Mesothelial cell of epicardium (in vitro differentiated cells): Measurements from ENCODE around the gene KCNJ4. TPM values are rescaled to one million over a fixed set of nuclear protein-coding genes. Genes with fewer than 3 reads are reported as not detected.

Source experiments
- DNase-seq, 2 experiments: peaks; one replicate each; pipeline ENCODE4 v3.0.0; 2021; ENCODE audit warnings: low spot score in 2 of 2; ENCODE audit not compliant: unreplicated experiment in 2 of 2
- H3K27ac Mint-ChIP-seq: 2 replicates; pipeline ENCODE4 v1.8.0; 2021; ENCODE audit warnings: mixed read lengths
- H3K27me3 Mint-ChIP-seq: 2 replicates; pipeline ENCODE4 v1.8.0; 2021; ENCODE audit warnings: low read depth, mixed read lengths
- H3K36me3 Mint-ChIP-seq: 2 replicates; pipeline ENCODE4 v1.8.0; 2021; ENCODE audit warnings: mixed read lengths
- H3K4me1 Mint-ChIP-seq: 2 replicates; pipeline ENCODE4 v1.8.0; 2021; ENCODE audit warnings: mixed read lengths
- H3K4me3 Mint-ChIP-seq: 2 replicates; pipeline ENCODE4 v1.8.0; 2021; ENCODE audit warnings: mild to moderate bottlenecking, moderate library complexity, mixed read lengths
- H3K9me3 Mint-ChIP-seq: 2 replicates; pipeline ENCODE4 v1.8.0; 2021; ENCODE audit warnings: mixed read lengths
- CTCF ChIP-seq: fragments of 200-600 bp; sonication (generic); IDR thresholded peaks from one replicate; pipeline ENCODE4 v1.5.0; 2021; ENCODE audit warnings: antibody characterized with exemption; ENCODE audit not compliant: unreplicated experiment
- total RNA-seq: library from RNA; stranded (reverse); gene quantifications from 3 replicates; pipeline ENCODE4 v1.2.1, GENCODE V29; 2021

The KCNJ4 gene
- total RNA-seq, 1 donor from 2014 or later = 2.6 TPM

- TF ChIP-seq CTCF = no peak
- H3K4me3 Mint-ChIP-seq = no peak overlapping the region
- H3K27me3 Mint-ChIP-seq = no peaks in the 10 kb centered on the region
- no peak for DNase-seq
- no peak overlapping the region for H3K27ac Mint-ChIP-seq
- peaks cover 3% of the 10 kb centered on the region for H3K4me1 Mint-ChIP-seq
- H3K36me3 Mint-ChIP-seq = no peaks in the 10 kb centered on the region
- no peaks in the 10 kb centered on the region for H3K9me3 Mint-ChIP-seq
These were observed 23.6 kb downstream of the KCNJ4 start for GRCh38 chr22:38431266-38432010.

- H3K4me3 Mint-ChIP-seq = no peak overlapping the region
- H3K4me1 Mint-ChIP-seq = peaks cover 3% of the 10 kb centered on the region
- H3K9me3 Mint-ChIP-seq = no peaks in the 10 kb centered on the region
- DNase-seq = no peak
- no peak overlapping the region for H3K27ac Mint-ChIP-seq
- no peaks in the 10 kb centered on the region for H3K36me3 Mint-ChIP-seq
- TF ChIP-seq CTCF = no peak
- H3K27me3 Mint-ChIP-seq = no peaks in the 10 kb centered on the region
These were observed 25.4 kb downstream of the KCNJ4 start for GRCh38 chr22:38429499-38430068.

GRCh38 chr22:38428714-38429113 is 26.3 kb downstream of the KCNJ4 start:
- Mint-ChIP-seq H3K4me3 (no peak overlapping the region), H3K4me1 (peaks cover 5% of the 10 kb centered on the region), H3K27ac (no peak overlapping the region), H3K9me3 (no peaks in the 10 kb centered on the region), H3K36me3 (no peaks in the 10 kb centered on the region), H3K27me3 (no peaks in the 10 kb centered on the region)
- DNase-seq = no peak
- no peak for TF ChIP-seq CTCF

GRCh38 chr22:38427940-38428339 is 27.1 kb downstream of the KCNJ4 start:
- DNase-seq = no peak
- Mint-ChIP-seq H3K4me3 (no peak overlapping the region), H3K27me3 (no peaks in the 10 kb centered on the region), H3K27ac (no peak overlapping the region), H3K36me3 (no peaks in the 10 kb centered on the region), H3K9me3 (no peaks in the 10 kb centered on the region), H3K4me1 (peaks cover 7% of the 10 kb centered on the region)
- TF ChIP-seq CTCF = no peak

GRCh38 chr22:38427465-38427864 is 27.5 kb downstream of the KCNJ4 start:
- no peak for TF ChIP-seq CTCF
- Mint-ChIP-seq H3K4me3 (no peak overlapping the region), H3K27me3 (no peaks in the 10 kb centered on the region), H3K27ac (no peak overlapping the region), H3K36me3 (no peaks in the 10 kb centered on the region), H3K4me1 (peaks cover 11% of the 10 kb centered on the region), H3K9me3 (no peaks in the 10 kb centered on the region)
- no peak for DNase-seq
